ENCODE measurements around the gene UST.

GRCh38 chr6:148762231-148762630 is 15.4 kb downstream of the UST start:
- TF ChIP-seq, protein P1, sequence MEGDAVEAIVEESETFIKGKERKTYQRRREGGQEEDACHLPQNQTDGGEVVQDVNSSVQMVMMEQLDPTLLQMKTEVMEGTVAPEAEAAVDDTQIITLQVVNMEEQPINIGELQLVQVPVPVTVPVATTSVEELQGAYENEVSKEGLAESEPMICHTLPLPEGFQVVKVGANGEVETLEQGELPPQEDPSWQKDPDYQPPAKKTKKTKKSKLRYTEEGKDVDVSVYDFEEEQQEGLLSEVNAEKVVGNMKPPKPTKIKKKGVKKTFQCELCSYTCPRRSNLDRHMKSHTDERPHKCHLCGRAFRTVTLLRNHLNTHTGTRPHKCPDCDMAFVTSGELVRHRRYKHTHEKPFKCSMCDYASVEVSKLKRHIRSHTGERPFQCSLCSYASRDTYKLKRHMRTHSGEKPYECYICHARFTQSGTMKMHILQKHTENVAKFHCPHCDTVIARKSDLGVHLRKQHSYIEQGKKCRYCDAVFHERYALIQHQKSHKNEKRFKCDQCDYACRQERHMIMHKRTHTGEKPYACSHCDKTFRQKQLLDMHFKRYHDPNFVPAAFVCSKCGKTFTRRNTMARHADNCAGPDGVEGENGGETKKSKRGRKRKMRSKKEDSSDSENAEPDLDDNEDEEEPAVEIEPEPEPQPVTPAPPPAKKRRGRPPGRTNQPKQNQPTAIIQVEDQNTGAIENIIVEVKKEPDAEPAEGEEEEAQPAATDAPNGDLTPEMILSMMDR (IDR thresholded peaks at IDR 0.05): no peak
- no peak for TF ChIP-seq POLR2A (IDR thresholded peaks at IDR 0.05)
